CD14-positive monocyte (primary cell): ENCODE results near the gene METTL22. TPM values are rescaled to one million over a fixed set of nuclear protein-coding genes. Genes with fewer than 3 reads are reported as not detected.

Source experiments
- DNase-seq, 3 donors: peaks; one replicate each; pipeline ENCODE4 v3.0.0-alpha.2; 2011 to 2022
- H2AFZ ChIP-seq: 2 replicates; pipeline ENCODE4 v1.6.0; 2012; ENCODE audit warnings: mild to moderate bottlenecking, low read depth, low read length, inconsistent platforms; ENCODE audit not compliant: insufficient read depth, poor library complexity, severe bottlenecking
- H3K27ac ChIP-seq, 2 donors: 1 replicate in 1 of 2; 2 replicates in 1 of 2; pipeline ENCODE4 v1.5.1; 2012 to 2013; ENCODE audit warnings: low read length in 2 of 2, control low read depth in 1 of 2, inconsistent platforms in 1 of 2, low read depth in 1 of 2, mild to moderate bottlenecking in 1 of 2
- H3K27me3 ChIP-seq, 2 donors: one replicate each; pipeline versions ENCODE4 v1.6.0 to v1.6.1; 2011 to 2013; ENCODE audit warnings: low read length in 2 of 2; ENCODE audit not compliant: control insufficient read depth in 2 of 2, insufficient read depth in 2 of 2
- H3K36me3 ChIP-seq, 2 donors: replicated peaks in 1 of 2; 1 replicate in 1 of 2; 2 replicates in 1 of 2; pipeline versions ENCODE4 v1.5.1 to v1.6.1; 2012 to 2013; ENCODE audit warnings: low read length in 2 of 2, control low read depth in 1 of 2, inconsistent platforms in 1 of 2, mild to moderate bottlenecking in 1 of 2; ENCODE audit not compliant: insufficient read depth in 2 of 2, control insufficient read depth in 1 of 2
- H3K4me1 ChIP-seq, 2 donors: 1 replicate in 1 of 2; 2 replicates in 1 of 2; pipeline versions ENCODE4 v1.5.1 to v1.6.1; 2012 to 2013; ENCODE audit warnings: low read length in 2 of 2, control low read depth in 1 of 2, inconsistent platforms in 1 of 2, mild to moderate bottlenecking in 1 of 2, moderate library complexity in 1 of 2; ENCODE audit not compliant: insufficient read depth in 2 of 2, control insufficient read depth in 1 of 2
- H3K4me2 ChIP-seq: replicated peaks from 2 replicates; pipeline ENCODE3; 2012; ENCODE audit warnings: low read length, moderate library complexity, mild to moderate bottlenecking; ENCODE audit not compliant: poor library complexity, severe bottlenecking; ENCODE audit errors: extremely low read depth
- H3K4me3 ChIP-seq, 3 experiments: fragments of 200-600 bp in 1 of 3; sonication (generic) in 1 of 3; replicated peaks in 1 of 3; 1 replicate in 2 of 3; 2 replicates in 1 of 3; pipeline ENCODE4 v1.5.1; 2011 to 2013; ENCODE audit warnings: low read length in 3 of 3, mild to moderate bottlenecking in 3 of 3, control low read depth in 2 of 3, low read depth in 2 of 3, inconsistent platforms in 1 of 3, moderate library complexity in 1 of 3
- H3K79me2 ChIP-seq: 2 replicates; pipeline ENCODE4 v1.6.0; 2012; ENCODE audit warnings: mild to moderate bottlenecking, control low read depth, inconsistent platforms, low read length, moderate library complexity; ENCODE audit not compliant: insufficient read depth
- H3K9ac ChIP-seq: 2 replicates; pipeline ENCODE4 v1.6.0; 2017; ENCODE audit warnings: low read length, mild to moderate bottlenecking; ENCODE audit not compliant: insufficient read depth, poor library complexity, severe bottlenecking
- H3K9me3 ChIP-seq, 2 donors: replicated peaks in 1 of 2; 1 replicate in 1 of 2; 2 replicates in 1 of 2; pipeline versions ENCODE4 v1.5.1 to v1.6.1; 2012 to 2013; ENCODE audit warnings: low read length in 2 of 2, control low read depth in 1 of 2; ENCODE audit not compliant: control insufficient read depth in 1 of 2, insufficient read depth in 1 of 2
- H4K20me1 ChIP-seq: 2 replicates; pipeline ENCODE4 v1.6.0; 2012; ENCODE audit warnings: mild to moderate bottlenecking, low read length, control low read depth, moderate library complexity; ENCODE audit not compliant: insufficient read depth
- H3K27ac Mint-ChIP-seq, 7 donors: one replicate each; pipeline ENCODE4 v1.8.0; 2020; ENCODE audit warnings: mild to moderate bottlenecking in 7 of 7, mixed read lengths in 7 of 7, moderate library complexity in 6 of 7, inconsistent platforms in 2 of 7
- H3K27me3 Mint-ChIP-seq, 3 donors: one replicate each; pipeline ENCODE4 v1.8.0; 2021 to 2022; ENCODE audit warnings: low read depth in 3 of 3, mild to moderate bottlenecking in 3 of 3, mixed read lengths in 3 of 3, moderate library complexity in 3 of 3, inconsistent platforms in 1 of 3
- H3K36me3 Mint-ChIP-seq, 2 donors: one replicate each; pipeline ENCODE4 v1.8.0; 2020; ENCODE audit warnings: mixed read lengths in 2 of 2, inconsistent platforms in 1 of 2, mild to moderate bottlenecking in 1 of 2
- H3K4me1 Mint-ChIP-seq: one replicate; pipeline ENCODE4 v1.8.0; 2020; ENCODE audit warnings: mild to moderate bottlenecking, mixed read lengths
- H3K4me3 Mint-ChIP-seq, 2 donors: one replicate each; pipeline ENCODE4 v1.8.0; 2020; ENCODE audit warnings: mild to moderate bottlenecking in 2 of 2, mixed read lengths in 2 of 2, moderate library complexity in 1 of 2
- H3K9me3 Mint-ChIP-seq, 7 donors: one replicate each; pipeline ENCODE4 v1.8.0; 2020 to 2022; ENCODE audit warnings: mixed read lengths in 7 of 7, mild to moderate bottlenecking in 6 of 7, moderate library complexity in 6 of 7, inconsistent platforms in 2 of 7
- WGBS: methylation state at CpG from one replicate; pipeline ENCODE4 v1.1.5; 2013; ENCODE audit warnings: missing lambda C conversion rate; ENCODE audit not compliant: insufficient coverage; 5-methylcytosine and 5-hydroxymethylcytosine counted together
- intact Hi-C, 2 donors: fragments of 100-400 bp; cut with micrococcal nuclease; formaldehyde crosslinking; loops; one replicate each; pipeline versions ENCODE4 v1.15.0 to v1.15.1; 2023
- polyA plus RNA-seq, 3 donors: library from polyadenylated mRNA; depleted of rRNA in 1 of 3; unstranded in 2 of 3; stranded (reverse) in 1 of 3; fragments of 300-500 nt in 2 of 3; fragments of >200 nt in 1 of 3; fragmentation: Illumina TruSeq in 2 of 3; gene quantifications; 1 replicate in 2 of 3; 2 replicates in 1 of 3; pipeline ENCODE4 v1.2.3, GENCODE V29; 2012 to 2021
- TF ChIP-seq, protein P1 (sequence below): fragments of 200-600 bp; IDR thresholded peaks from one replicate; pipeline ENCODE4 v1.8.0; 2022; ENCODE audit warnings: antibody characterized with exemption, mild to moderate bottlenecking

Gene METTL22
- polyA plus RNA-seq, 3 donors = 36.0 to 44.0 (median 38.9) TPM

DNA sequence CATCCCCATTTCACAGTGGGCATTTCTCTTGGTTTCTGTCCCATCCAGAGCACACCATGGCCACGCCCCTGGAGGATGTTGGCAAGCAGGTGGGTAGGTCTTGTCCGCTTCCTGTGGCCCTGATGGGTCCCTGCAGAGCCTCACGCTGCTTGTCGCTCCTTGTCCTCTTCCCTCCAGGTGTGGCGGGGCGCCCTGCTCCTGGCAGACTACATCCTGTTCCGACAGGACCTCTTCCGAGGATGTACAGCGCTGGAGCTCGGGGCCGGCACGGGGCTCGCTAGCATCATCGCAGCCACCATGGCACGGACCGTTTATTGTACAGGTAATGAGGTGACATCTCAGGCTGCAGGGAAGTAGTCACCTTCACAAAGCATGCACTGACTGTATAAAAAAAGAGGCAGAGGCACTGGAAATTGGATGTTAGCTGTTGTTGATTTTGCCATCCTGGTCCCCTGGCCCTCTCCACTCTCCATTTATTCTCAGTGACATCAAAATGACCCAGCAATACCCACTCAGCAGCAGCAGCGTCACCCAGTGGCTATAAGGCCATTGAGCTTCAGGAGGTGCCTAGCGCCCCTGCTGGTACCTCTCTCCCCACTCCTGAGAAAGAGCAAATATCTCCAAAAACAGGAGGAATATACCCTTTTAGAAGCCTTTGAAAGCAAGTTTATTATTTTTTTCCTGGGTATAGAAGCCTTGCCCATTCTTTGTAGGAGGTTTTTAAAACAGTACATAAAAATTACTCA lies 13.7 kb downstream of the METTL22 start:
- Mint-ChIP-seq H3K4me3 (no peak overlapping the region), H3K27me3 (no peaks in the 10 kb centered on the region), H3K36me3 (peaks cover 68 to 80% of the 10 kb centered on the region in 2 donors), H3K27ac (peak overlapping the region; percentile 60 to 89 (median 80)), H3K4me1 (peaks cover 40% of the 10 kb centered on the region), H3K9me3 (peaks cover 0 to 3% (median 0%) of the 10 kb centered on the region in 7 donors)
- H3K4me2 ChIP-seq = no peak overlapping the region
- peak overlapping the region; percentile 3 to 66 for H3K27ac ChIP-seq
- no peaks in the 10 kb centered on the region for H3K9me3 ChIP-seq
- H3K9ac ChIP-seq = no peak overlapping the region
- H3K27me3 ChIP-seq = no peaks in the 10 kb centered on the region
- no peak overlapping the region for H2AFZ ChIP-seq
- no peak for DNase-seq
- no peak overlapping the region for H3K4me3 ChIP-seq
- no peaks in the 10 kb centered on the region for H4K20me1 ChIP-seq
- peaks cover 28 to 41% of the 10 kb centered on the region in 2 donors for H3K4me1 ChIP-seq
- peaks cover 57 to 71% of the 10 kb centered on the region in 2 donors for H3K36me3 ChIP-seq
- intact Hi-C loops = loop anchor here (5.0 to 10.0 kb wide), 5 partner anchors 37 to 480 kb away; partner anchors contain the start of genes ABAT (in 1 of the 2), LITAFD (in 1 of the 2), PMM2 (in 1 of the 2) and TMEM186 (in 1 of the 2)
- TF ChIP-seq, protein P1, sequence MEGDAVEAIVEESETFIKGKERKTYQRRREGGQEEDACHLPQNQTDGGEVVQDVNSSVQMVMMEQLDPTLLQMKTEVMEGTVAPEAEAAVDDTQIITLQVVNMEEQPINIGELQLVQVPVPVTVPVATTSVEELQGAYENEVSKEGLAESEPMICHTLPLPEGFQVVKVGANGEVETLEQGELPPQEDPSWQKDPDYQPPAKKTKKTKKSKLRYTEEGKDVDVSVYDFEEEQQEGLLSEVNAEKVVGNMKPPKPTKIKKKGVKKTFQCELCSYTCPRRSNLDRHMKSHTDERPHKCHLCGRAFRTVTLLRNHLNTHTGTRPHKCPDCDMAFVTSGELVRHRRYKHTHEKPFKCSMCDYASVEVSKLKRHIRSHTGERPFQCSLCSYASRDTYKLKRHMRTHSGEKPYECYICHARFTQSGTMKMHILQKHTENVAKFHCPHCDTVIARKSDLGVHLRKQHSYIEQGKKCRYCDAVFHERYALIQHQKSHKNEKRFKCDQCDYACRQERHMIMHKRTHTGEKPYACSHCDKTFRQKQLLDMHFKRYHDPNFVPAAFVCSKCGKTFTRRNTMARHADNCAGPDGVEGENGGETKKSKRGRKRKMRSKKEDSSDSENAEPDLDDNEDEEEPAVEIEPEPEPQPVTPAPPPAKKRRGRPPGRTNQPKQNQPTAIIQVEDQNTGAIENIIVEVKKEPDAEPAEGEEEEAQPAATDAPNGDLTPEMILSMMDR = peak; percentile 18
- H3K79me2 ChIP-seq = peaks cover 20% of the 10 kb centered on the region
- 91% methylated on average over 15 of the region's 18 CpGs for WGBS

DNA sequence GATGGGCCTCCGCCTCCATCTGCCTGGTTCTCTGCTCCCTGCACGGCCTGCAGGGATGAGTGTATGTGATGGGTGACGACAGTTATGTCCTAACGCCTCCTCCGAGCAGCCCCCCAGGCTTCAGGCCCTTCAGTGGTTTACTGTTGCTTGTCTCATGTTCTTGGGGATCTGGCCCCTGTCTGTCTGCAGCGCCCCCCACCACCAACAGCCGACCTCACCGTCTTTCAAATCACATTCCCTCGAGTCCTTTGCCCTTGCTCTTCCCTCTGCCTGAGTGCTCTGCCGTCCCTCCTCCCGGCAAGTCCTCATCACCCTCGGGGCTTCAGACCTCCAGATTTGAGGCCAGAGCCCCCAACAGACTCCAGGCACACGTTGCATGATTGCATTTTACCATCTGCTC lies 18.2 kb downstream of the METTL22 start:
- peaks cover 28% of the 10 kb centered on the region for H3K4me1 Mint-ChIP-seq
- TF ChIP-seq, protein P1 = no peak
- Histone ChIP-seq H3K36me3 (peaks cover 71 to 83% of the 10 kb centered on the region in 2 donors), H3K9me3 (no peaks in the 10 kb centered on the region), H3K4me2 (no peak overlapping the region), H3K27ac (no peak overlapping the region), H3K79me2 (peaks cover 7% of the 10 kb centered on the region), H4K20me1 (no peaks in the 10 kb centered on the region), H3K4me3 (no peak overlapping the region), H3K4me1 (peaks cover 15 to 19% of the 10 kb centered on the region in 2 donors), H3K9ac (no peak overlapping the region), H3K27me3 (no peaks in the 10 kb centered on the region), H2AFZ (no peak overlapping the region)
- peaks cover 85 to 89% of the 10 kb centered on the region in 2 donors for H3K36me3 Mint-ChIP-seq
- WGBS = 86% methylated on average over 9 of the region's 13 CpGs
- DNase-seq = no peak
- no peak overlapping the region for H3K4me3 Mint-ChIP-seq
- intact Hi-C loops = loop anchor here (5.0 to 10.0 kb wide), 4 partner anchors 72 to 475 kb away; partner anchors contain the start of gene LITAFD (in 1 of the 2)
- peaks cover 0 to 2% (median 0%) of the 10 kb centered on the region in 3 donors for H3K27me3 Mint-ChIP-seq
- H3K9me3 Mint-ChIP-seq = no peaks in the 10 kb centered on the region
- H3K27ac Mint-ChIP-seq = peak overlapping the region in 3 of 7 donors; percentile 2 to 81 (median 70)
